ENCODE measurements around the gene SDF4. TPM values are rescaled to one million over a fixed set of nuclear protein-coding genes. Genes with fewer than 3 reads are reported as not detected.

Gene SDF4
- total RNA-seq, 2 donors from 2014 or later, result 157 to 230 TPM

- H3K27ac ChIP-seq, result no peak overlapping the region
Observed at GRCh38 chr1:1217621-1218523, 13.9 kb downstream of the SDF4 start.

GRCh38 chr1:1216770-1217620, 14.8 kb downstream of the SDF4 start:
- TF ChIP-seq CTCF (IDR thresholded peaks at IDR 0.05), result no peak
- Histone ChIP-seq H3K4me1 (ENCODE audit: control insufficient read depth in 1 of 2, low read depth in 2 of 2) (no peaks in the 10 kb centered on the region), H3K27me3 (replicated peaks; ENCODE audit: insufficient read depth) (no peaks in the 10 kb centered on the region), H3K36me3 (peaks cover 37% of the 10 kb centered on the region), H3K4me3 (no peak overlapping the region), H3K27ac (no peak overlapping the region), H3K9me3 (no peaks in the 10 kb centered on the region)
- DNase-seq (ENCODE audit: low spot score) (no peak), ATAC-seq (ENCODE audit: insufficient number of reproducible peaks, low FRiP score, low read depth) (no peak)

More at GRCh38 chr1:1217621-1218523, 13.9 kb downstream of the SDF4 start:
- Histone ChIP-seq H3K9me3 (no peaks in the 10 kb centered on the region), H3K4me1 (ENCODE audit: control insufficient read depth in 1 of 2, low read depth in 2 of 2) (no peaks in the 10 kb centered on the region), H3K27me3 (replicated peaks; ENCODE audit: insufficient read depth) (no peaks in the 10 kb centered on the region), H3K4me3 (no peak overlapping the region), H3K36me3 (peaks cover 44% of the 10 kb centered on the region)
- ATAC-seq (ENCODE audit: insufficient number of reproducible peaks, low FRiP score, low read depth), result no peak
- DNase-seq (ENCODE audit: low spot score), result no peak
- no peak for TF ChIP-seq CTCF (IDR thresholded peaks at IDR 0.05)

GRCh38 chr1:1215881-1216605, 15.8 kb downstream of the SDF4 start:
- TF ChIP-seq CTCF (IDR thresholded peaks at IDR 0.05), result no peak
- Histone ChIP-seq H3K4me1 (ENCODE audit: control insufficient read depth in 1 of 2, low read depth in 2 of 2) (no peaks in the 10 kb centered on the region), H3K36me3 (peaks cover 29% of the 10 kb centered on the region), H3K27ac (no peak overlapping the region), H3K4me3 (no peak overlapping the region), H3K27me3 (replicated peaks; ENCODE audit: insufficient read depth) (no peaks in the 10 kb centered on the region), H3K9me3 (no peaks in the 10 kb centered on the region)
- ATAC-seq (ENCODE audit: insufficient number of reproducible peaks, low FRiP score, low read depth) (no peak), DNase-seq (ENCODE audit: low spot score) (no peak)

- TF ChIP-seq CTCF (IDR thresholded peaks at IDR 0.05), result no peak
- no peaks in the 10 kb centered on the region for H3K9me3 ChIP-seq
- peaks cover 28% of the 10 kb centered on the region for H3K36me3 ChIP-seq
- no peak for DNase-seq (ENCODE audit: low spot score)
- H3K27me3 ChIP-seq (replicated peaks; ENCODE audit: insufficient read depth), result no peaks in the 10 kb centered on the region
- H3K4me3 ChIP-seq, result no peak overlapping the region
- no peak overlapping the region for H3K27ac ChIP-seq
- no peaks in the 10 kb centered on the region for H3K4me1 ChIP-seq (ENCODE audit: control insufficient read depth in 1 of 2, low read depth in 2 of 2)
- no peak for ATAC-seq (ENCODE audit: insufficient number of reproducible peaks, low FRiP score, low read depth)
Observed at GRCh38 chr1:1215080-1215676, 16.6 kb downstream of the SDF4 start.
